HepG2 (cell line): ENCODE results near the gene DPYSL3. TPM values are rescaled to one million over a fixed set of nuclear protein-coding genes. Genes with fewer than 3 reads are reported as not detected.

Source experiments
- ATAC-seq: fragments of 200-7000 bp; cut with Tn5 transposase; 3 replicates; pipeline ENCODE4 v1.9.1; 2020; ENCODE audit warnings: mild to moderate bottlenecking, moderate library complexity
- BruUV-seq: library from RNA; stranded (reverse); fragments of 400-500 nt; replicated peaks from 2 replicates; lab custom pipeline; 2021; lab: Mats Ljungman, UMichigan
- CTCF ChIA-PET: fragments of 300-600 bp; formaldehyde crosslinking; extraction: SDS; loops from one replicate; lab custom pipeline; 2021; ENCODE audit warnings: low total read pairs, inconsistent platforms, low intra/inter-chr PET ratio; lab: Yijun Ruan, JAX
- POLR2A ChIA-PET: fragments of 350-600 bp; sonication (Branson Sonifier 250); formaldehyde crosslinking; loops from one replicate; lab custom pipeline; 2020; ENCODE audit warnings: antibody characterized with exemption, inconsistent platforms; lab: Yijun Ruan, JAX
- DNase-seq: peaks from one replicate; pipeline ENCODE4 v3.0.0-alpha.2; 2015; ENCODE audit warnings: low spot score
- FAIRE-seq: peaks from 3 replicates; lab custom pipeline; 2011; peaks lifted over from hg19 to GRCh38; lab: Jason Lieb, UNC
- H2AFZ ChIP-seq: one replicate; pipeline ENCODE4 v1.6.1; 2011; ENCODE audit warnings: low read length, inconsistent platforms
- H3K27ac ChIP-seq: fragments of 300-600 bp; 3 replicates; pipeline ENCODE4 v1.8.0; 2011; ENCODE audit warnings: mixed run types, mild to moderate bottlenecking, mixed read lengths, low read length, inconsistent platforms; ENCODE audit not compliant: insufficient read depth; ENCODE audit errors: extremely low read length
- H3K27me3 ChIP-seq, 2 experiments: fragments of 200-600 bp in 1 of 2; 2 replicates in 1 of 2; 3 replicates in 1 of 2; pipeline versions ENCODE4 v1.6.0 to v1.8.0; 2011; ENCODE audit warnings: low read length in 2 of 2, mild to moderate bottlenecking in 2 of 2, moderate library complexity in 2 of 2, inconsistent platforms in 1 of 2; ENCODE audit not compliant: insufficient read depth in 2 of 2, control insufficient read depth in 1 of 2
- H3K36me3 ChIP-seq, 2 experiments: fragments of 200-600 bp in 1 of 2; replicated peaks in 1 of 2; 2 replicates in 1 of 2; 3 replicates in 1 of 2; pipeline versions ENCODE4 v1.5.1 to v1.8.0; 2011; ENCODE audit warnings: low read length in 2 of 2, inconsistent platforms in 1 of 2; ENCODE audit not compliant: insufficient read depth in 2 of 2, control insufficient read depth in 1 of 2
- H3K4me1 ChIP-seq: 2 replicates; pipeline ENCODE4 v1.5.1; 2012; ENCODE audit warnings: low read length, inconsistent platforms; ENCODE audit not compliant: insufficient read depth
- H3K4me2 ChIP-seq: 2 replicates; pipeline ENCODE4 v1.6.0; 2011; ENCODE audit warnings: low read depth, low read length, inconsistent platforms
- H3K4me3 ChIP-seq, 3 experiments: fragments of 200-600 bp in 1 of 3; sonication (generic), shearing (Covaris generic) in 1 of 3; replicated peaks in 1 of 3; 2 replicates each; pipeline ENCODE4 v1.5.1; 2011 to 2016; ENCODE audit warnings: low read length in 3 of 3, inconsistent platforms in 2 of 3, low read depth in 2 of 3, mild to moderate bottlenecking in 2 of 3, control low read depth in 1 of 3, mixed read lengths in 1 of 3; ENCODE audit not compliant: insufficient read depth in 1 of 3
- H3K79me2 ChIP-seq: one replicate; pipeline ENCODE4 v1.6.1; 2011; ENCODE audit warnings: low read length, inconsistent platforms; ENCODE audit not compliant: insufficient read depth
- H3K9ac ChIP-seq: 2 replicates; pipeline ENCODE4 v1.6.0; 2011; ENCODE audit warnings: mild to moderate bottlenecking, low read depth, low read length, inconsistent platforms; ENCODE audit not compliant: insufficient read depth
- H3K9me3 ChIP-seq: 2 replicates; pipeline ENCODE4 v1.5.1; 2012; ENCODE audit warnings: mild to moderate bottlenecking, low read length
- H4K20me1 ChIP-seq: 2 replicates; pipeline ENCODE4 v1.6.0; 2011; ENCODE audit warnings: inconsistent platforms, mild to moderate bottlenecking, low read length, moderate library complexity; ENCODE audit not compliant: insufficient read depth
- KLF9 ChIP-seq: IDR thresholded peaks from 2 replicates; pipeline ENCODE4 v1.6.1; 2016; ENCODE audit warnings: low read depth
- MAFF ChIP-seq: IDR thresholded peaks from 2 replicates; pipeline ENCODE4 v1.6.1; 2011; ENCODE audit warnings: low read depth, low read length, improper control_type of control experiment
- MAFK ChIP-seq, 2 experiments: IDR thresholded peaks in 1 of 2; conservative IDR thresholded peaks in 1 of 2; 2 replicates each; pipeline ENCODE4 v1.6.1; 2011; ENCODE audit warnings: improper control_type of control experiment in 2 of 2, low read length in 2 of 2
- ZNF207 ChIP-seq: fragments of 450-650 bp; IDR thresholded peaks from 2 replicates; pipeline ENCODE4 v1.6.1; 2016; ENCODE audit warnings: antibody characterized with exemption, borderline replicate concordance
- ZNF709 ChIP-seq: sonication (generic); formaldehyde crosslinking; IDR thresholded peaks from 2 replicates; pipeline ENCODE4 v1.5.0; 2020; ENCODE audit warnings: mild to moderate bottlenecking, missing genetic modification reagents
- ZNF777 ChIP-seq: sonication (generic); formaldehyde crosslinking; IDR thresholded peaks from 2 replicates; pipeline ENCODE4 v1.4.0; 2020; ENCODE audit warnings: missing genetic modification reagents
- WGBS: methylation state at CpG from one replicate; pipeline ENCODE4 v1.1.6; 2017; ENCODE audit warnings: low lambda C conversion rate; 5-methylcytosine and 5-hydroxymethylcytosine counted together
- in situ Hi-C: cut with HindIII; loops from 2 replicates; pipeline ENCODE4 v1.10.0; 2017; ENCODE audit warnings: low pct_unique_long_range_greater_than_20kb; ENCODE audit not compliant: extremely low pct_ligation_motif_present
- intact Hi-C: fragments of 100-400 bp; cut with micrococcal nuclease; formaldehyde crosslinking; loops from one replicate; pipeline ENCODE4 v1.10.0; 2022; ENCODE audit not compliant: unreplicated experiment
- polyA plus RNA-seq, 8 experiments: library from polyadenylated mRNA; depleted of rRNA in 3 of 8; stranded (reverse) in 7 of 8; unstranded in 1 of 8; fragments of >200 nt; fragmentation: Illumina TruSeq in 4 of 8; extraction: Trizol in 4 of 8; gene quantifications; 2 replicates each; pipeline versions ENCODE4 v1.2.1 to v1.2.3, GENCODE V29; 2011 to 2016; ENCODE audit warnings: low read depth in 4 of 8, missing spikeins in 1 of 8, mixed read lengths in 1 of 8; ENCODE audit not compliant: insufficient read depth in 1 of 8
- total RNA-seq, 5 experiments: library from RNA; depleted of rRNA; stranded (reverse); fragments of >200 nt; fragmentation: Illumina TruSeq; extraction: Trizol; gene quantifications; 2 replicates each; pipeline ENCODE4 v1.2.3, GENCODE V29; 2016; ENCODE audit warnings: low read depth in 1 of 5
- TF ChIP-seq, protein P1 (sequence below): IDR thresholded peaks from 2 replicates; pipeline ENCODE4 v1.6.1; 2016

DPYSL3 gene
- total and polyA plus RNA-seq, 2 of the 13 experiments (the other 11 are each of a cell fraction or from before 2014, with no cell fraction given): 0.08 to 0.15 TPM

- Histone ChIP-seq H3K4me3 (no peak overlapping the region), H3K9ac (no peak overlapping the region), H3K27ac (no peak overlapping the region), H3K4me1 (no peaks in the 10 kb centered on the region), H3K9me3 (no peaks in the 10 kb centered on the region), H3K4me2 (no peak overlapping the region), H4K20me1 (no peaks in the 10 kb centered on the region), H3K27me3 (no peaks in the 10 kb centered on the region; a peak in 1 of 5 replicates), H3K79me2 (no peaks in the 10 kb centered on the region), H2AFZ (no peak overlapping the region), H3K36me3 (no peaks in the 10 kb centered on the region)
- intact Hi-C loops: no loop called here
- no peak for FAIRE-seq
- 17% methylated on average over 2 of the region's 4 CpGs for WGBS
- in situ Hi-C loops: no loop called here
- BruUV-seq: no TSS peak
- CTCF ChIA-PET: no interaction called here
- no peak for TF ChIP-seq ZNF207
- TF ChIP-seq, all 625 proteins: peak for 0
- DNase-seq: no peak
- POLR2A ChIA-PET: no interaction called here
- ATAC-seq: no peak
Observed at GRCh38 chr5:147382776-147383175, 127.1 kb downstream of the DPYSL3 start.

GRCh38 chr5:147381555-147381954, 128.3 kb downstream of the DPYSL3 start:
- H3K4me1 ChIP-seq: no peaks in the 10 kb centered on the region

GRCh38 chr5:147377682-147378081, 132.2 kb downstream of the DPYSL3 start:
- TF ChIP-seq KLF9 (CRISPR knock-in tag): no peak
- TF ChIP-seq MAFF: peak; percentile 95
- TF ChIP-seq, protein P1, sequence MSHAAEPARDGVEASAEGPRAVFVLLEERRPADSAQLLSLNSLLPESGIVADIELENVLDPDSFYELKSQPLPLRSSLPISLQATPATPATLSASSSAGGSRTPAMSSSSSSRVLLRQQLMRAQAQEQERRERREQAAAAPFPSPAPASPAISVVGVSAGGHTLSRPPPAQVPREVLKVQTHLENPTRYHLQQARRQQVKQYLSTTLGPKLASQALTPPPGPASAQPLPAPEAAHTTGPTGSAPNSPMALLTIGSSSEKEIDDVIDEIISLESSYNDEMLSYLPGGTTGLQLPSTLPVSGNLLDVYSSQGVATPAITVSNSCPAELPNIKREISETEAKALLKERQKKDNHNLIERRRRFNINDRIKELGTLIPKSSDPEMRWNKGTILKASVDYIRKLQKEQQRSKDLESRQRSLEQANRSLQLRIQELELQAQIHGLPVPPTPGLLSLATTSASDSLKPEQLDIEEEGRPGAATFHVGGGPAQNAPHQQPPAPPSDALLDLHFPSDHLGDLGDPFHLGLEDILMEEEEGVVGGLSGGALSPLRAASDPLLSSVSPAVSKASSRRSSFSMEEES (CRISPR knock-in tag): no peak
- peak; percentile 92 to 97 for TF ChIP-seq MAFK (conservative IDR thresholded peaks at IDR 0.05 in 1 of 2, IDR thresholded peaks at IDR 0.05 in 1 of 2; ENCODE audit: low read length in 2 of 2)
- no peaks in the 10 kb centered on the region for H3K36me3 ChIP-seq
- DNase-seq: no peak
- WGBS: 48% methylated on average over 1 of the region's 1 CpG
- H3K79me2 ChIP-seq: no peaks in the 10 kb centered on the region
- no TSS peak for BruUV-seq
- no peak for FAIRE-seq
- no peak overlapping the region for H3K4me2 ChIP-seq
- no peaks in the 10 kb centered on the region for H3K27me3 ChIP-seq
- POLR2A ChIA-PET: no interaction called here
- H2AFZ ChIP-seq: no peak overlapping the region
- ATAC-seq: no peak
- no peak overlapping the region for H3K4me3 ChIP-seq
- no peak overlapping the region for H3K27ac ChIP-seq
- no peaks in the 10 kb centered on the region for H3K9me3 ChIP-seq
- no peaks in the 10 kb centered on the region for H3K4me1 ChIP-seq
- no peak overlapping the region for H3K9ac ChIP-seq
- H4K20me1 ChIP-seq: no peaks in the 10 kb centered on the region
- in situ Hi-C loops: no loop called here
- CTCF ChIA-PET: no interaction called here
- intact Hi-C loops: no loop called here

More at GRCh38 chr5:147381555-147381954, 128.3 kb downstream of the DPYSL3 start:
- BruUV-seq: no TSS peak
- TF ChIP-seq ZNF777 (CRISPR knock-in tag) (no peak), ZNF709 (peak; percentile 65; the same call in 1 of the 2 replicates)
- TF ChIP-seq, all 625 proteins: peak for 1
- Histone ChIP-seq H3K36me3 (no peaks in the 10 kb centered on the region), H2AFZ (no peak overlapping the region), H3K79me2 (no peaks in the 10 kb centered on the region), H3K4me2 (no peak overlapping the region), H3K9ac (no peak overlapping the region), H3K4me3 (no peak overlapping the region), H3K27me3 (no peaks in the 10 kb centered on the region; a peak in 1 of 5 replicates), H3K9me3 (no peaks in the 10 kb centered on the region), H3K27ac (no peak overlapping the region), H4K20me1 (no peaks in the 10 kb centered on the region)
- ATAC-seq (no peak), FAIRE-seq (no peak), DNase-seq (no peak)
- ChIA-PET POLR2A (no interaction called here), CTCF (no interaction called here)
- in situ Hi-C loops (no loop called here), intact Hi-C loops (no loop called here)
- WGBS: 3% methylated on average over 3 of the region's 3 CpGs
